Measurements from ENCODE around the gene ADCK1. TPM values are rescaled to one million over a fixed set of nuclear protein-coding genes. Genes with fewer than 3 reads are reported as not detected.

The ADCK1 gene
- total RNA-seq, 1 donor from 2014 or later, result 12.3 TPM

Other genes starting within 250 kb of the ADCK1 start
- gene SPTLC2, start 183.5 kb upstream of the ADCK1 start, total RNA-seq, result 10.5 and 11.6 TPM in 2 replicates
- 8.5 and 9.6 TPM in 2 replicates for gene ALKBH1, start 92.1 kb upstream of the ADCK1 start, total RNA-seq
- 178 and 295 TPM in 2 replicates for gene SLIRP, start 92.0 kb upstream of the ADCK1 start, total RNA-seq
- gene SNW1, start 39.0 kb upstream of the ADCK1 start, total RNA-seq, result 48.4 and 61.5 TPM in 2 replicates